Measurements from ENCODE around the gene RAD51B.

Gene RAD51B

GRCh38 chr14:67853715-67854114 lies 34.1 kb downstream of the RAD51B start:
- no peaks in the 10 kb centered on the region for H3K9me3 Mint-ChIP-seq
- no peaks in the 10 kb centered on the region for H3K27me3 Mint-ChIP-seq
- no peak overlapping the region for H3K27ac Mint-ChIP-seq
- H3K36me3 Mint-ChIP-seq (ENCODE audit: low read depth) = peaks cover 9% of the 10 kb centered on the region
- H3K4me1 Mint-ChIP-seq (ENCODE audit: low read depth) = peaks cover 21% of the 10 kb centered on the region
- no peak overlapping the region for H3K4me3 Mint-ChIP-seq

GRCh38 chr14:67856827-67857226 lies 37.2 kb downstream of the RAD51B start:
- Mint-ChIP-seq H3K4me1 (ENCODE audit: low read depth) (peaks cover 25% of the 10 kb centered on the region), H3K27me3 (no peaks in the 10 kb centered on the region), H3K4me3 (no peak overlapping the region), H3K27ac (no peak overlapping the region), H3K36me3 (ENCODE audit: low read depth) (peaks cover 5% of the 10 kb centered on the region), H3K9me3 (no peaks in the 10 kb centered on the region)

GRCh38 chr14:67857778-67858350 lies 38.3 kb downstream of the RAD51B start:
- Mint-ChIP-seq H3K27me3 (no peaks in the 10 kb centered on the region), H3K4me3 (no peak overlapping the region), H3K4me1 (ENCODE audit: low read depth) (peaks cover 22% of the 10 kb centered on the region), H3K36me3 (ENCODE audit: low read depth) (peaks cover 5% of the 10 kb centered on the region), H3K27ac (no peak overlapping the region), H3K9me3 (no peaks in the 10 kb centered on the region)

- H3K4me3 Mint-ChIP-seq = no peak overlapping the region
- H3K9me3 Mint-ChIP-seq = no peaks in the 10 kb centered on the region
- no peaks in the 10 kb centered on the region for H3K27me3 Mint-ChIP-seq
- H3K36me3 Mint-ChIP-seq (ENCODE audit: low read depth) = peaks cover 3% of the 10 kb centered on the region
- H3K27ac Mint-ChIP-seq = no peak overlapping the region
- H3K4me1 Mint-ChIP-seq (ENCODE audit: low read depth) = peaks cover 14% of the 10 kb centered on the region
Measured at GRCh38 chr14:67859169-67859749, 39.7 kb downstream of the RAD51B start.

GRCh38 chr14:67863223-67863622 lies 43.6 kb downstream of the RAD51B start:
- H3K4me1 Mint-ChIP-seq (ENCODE audit: low read depth) = peaks cover 12% of the 10 kb centered on the region
- H3K4me3 Mint-ChIP-seq = no peak overlapping the region
- H3K9me3 Mint-ChIP-seq = peaks cover 4% of the 10 kb centered on the region
- no peaks in the 10 kb centered on the region for H3K27me3 Mint-ChIP-seq
- H3K36me3 Mint-ChIP-seq (ENCODE audit: low read depth) = peaks cover 29% of the 10 kb centered on the region
- no peak overlapping the region for H3K27ac Mint-ChIP-seq

- Mint-ChIP-seq H3K4me1 (ENCODE audit: low read depth) (peaks cover 9% of the 10 kb centered on the region), H3K27me3 (no peaks in the 10 kb centered on the region), H3K36me3 (ENCODE audit: low read depth) (no peaks in the 10 kb centered on the region), H3K27ac (no peak overlapping the region), H3K4me3 (no peak overlapping the region), H3K9me3 (no peaks in the 10 kb centered on the region)
Measured at GRCh38 chr14:67875175-67876006, 55.8 kb downstream of the RAD51B start.

- H3K27ac Mint-ChIP-seq = no peak overlapping the region
- H3K27me3 Mint-ChIP-seq = no peaks in the 10 kb centered on the region
- no peaks in the 10 kb centered on the region for H3K9me3 Mint-ChIP-seq
- H3K4me1 Mint-ChIP-seq (ENCODE audit: low read depth) = peaks cover 29% of the 10 kb centered on the region
- H3K36me3 Mint-ChIP-seq (ENCODE audit: low read depth) = peaks cover 4% of the 10 kb centered on the region
- no peak overlapping the region for H3K4me3 Mint-ChIP-seq
Measured at GRCh38 chr14:67879026-67879425, 59.4 kb downstream of the RAD51B start.

GRCh38 chr14:67881225-67881624 lies 61.6 kb downstream of the RAD51B start:
- peaks cover 5% of the 10 kb centered on the region for H3K36me3 Mint-ChIP-seq (ENCODE audit: low read depth)
- H3K4me1 Mint-ChIP-seq (ENCODE audit: low read depth) = peaks cover 34% of the 10 kb centered on the region
- H3K9me3 Mint-ChIP-seq = no peaks in the 10 kb centered on the region
- no peak overlapping the region for H3K4me3 Mint-ChIP-seq
- no peak overlapping the region for H3K27ac Mint-ChIP-seq
- no peaks in the 10 kb centered on the region for H3K27me3 Mint-ChIP-seq

- Mint-ChIP-seq H3K9me3 (no peaks in the 10 kb centered on the region), H3K4me1 (ENCODE audit: low read depth) (peaks cover 31% of the 10 kb centered on the region), H3K4me3 (no peak overlapping the region), H3K27ac (no peak overlapping the region), H3K36me3 (ENCODE audit: low read depth) (peaks cover 13% of the 10 kb centered on the region), H3K27me3 (no peaks in the 10 kb centered on the region)
Measured at GRCh38 chr14:67882986-67883555, 63.5 kb downstream of the RAD51B start.

- Mint-ChIP-seq H3K9me3 (no peaks in the 10 kb centered on the region), H3K36me3 (ENCODE audit: low read depth) (peaks cover 13% of the 10 kb centered on the region), H3K27me3 (no peaks in the 10 kb centered on the region), H3K4me1 (ENCODE audit: low read depth) (peaks cover 31% of the 10 kb centered on the region), H3K27ac (no peak overlapping the region), H3K4me3 (no peak overlapping the region)
Measured at GRCh38 chr14:67883717-67884116, 64.1 kb downstream of the RAD51B start.

GRCh38 chr14:67886191-67886590 lies 66.6 kb downstream of the RAD51B start:
- H3K9me3 Mint-ChIP-seq = no peaks in the 10 kb centered on the region
- H3K4me3 Mint-ChIP-seq = no peak overlapping the region
- H3K27ac Mint-ChIP-seq = no peak overlapping the region
- no peaks in the 10 kb centered on the region for H3K27me3 Mint-ChIP-seq
- peaks cover 13% of the 10 kb centered on the region for H3K36me3 Mint-ChIP-seq (ENCODE audit: low read depth)
- H3K4me1 Mint-ChIP-seq (ENCODE audit: low read depth) = peaks cover 17% of the 10 kb centered on the region

GRCh38 chr14:67887478-67887877 lies 67.9 kb downstream of the RAD51B start:
- Mint-ChIP-seq H3K4me1 (ENCODE audit: low read depth) (peaks cover 5% of the 10 kb centered on the region), H3K27ac (no peak overlapping the region)

GRCh38 chr14:67889455-67889854 lies 69.9 kb downstream of the RAD51B start:
- Mint-ChIP-seq H3K36me3 (ENCODE audit: low read depth) (peaks cover 16% of the 10 kb centered on the region), H3K27me3 (no peaks in the 10 kb centered on the region), H3K27ac (no peak overlapping the region), H3K9me3 (no peaks in the 10 kb centered on the region), H3K4me3 (no peak overlapping the region), H3K4me1 (ENCODE audit: low read depth) (peaks cover 3% of the 10 kb centered on the region)

More at GRCh38 chr14:67887478-67887877, 67.9 kb downstream of the RAD51B start:
- no peaks in the 10 kb centered on the region for H3K27me3 Mint-ChIP-seq
- H3K4me3 Mint-ChIP-seq = no peak overlapping the region
- peaks cover 9% of the 10 kb centered on the region for H3K36me3 Mint-ChIP-seq (ENCODE audit: low read depth)
- H3K9me3 Mint-ChIP-seq = no peaks in the 10 kb centered on the region

GRCh38 chr14:67892466-67893100 lies 73.0 kb downstream of the RAD51B start:
- Mint-ChIP-seq H3K4me1 (ENCODE audit: low read depth) (no peaks in the 10 kb centered on the region), H3K27ac (no peak overlapping the region), H3K27me3 (no peaks in the 10 kb centered on the region), H3K9me3 (no peaks in the 10 kb centered on the region), H3K36me3 (ENCODE audit: low read depth) (peaks cover 13% of the 10 kb centered on the region), H3K4me3 (no peak overlapping the region)

GRCh38 chr14:67900231-67900630 lies 80.7 kb downstream of the RAD51B start:
- H3K4me3 Mint-ChIP-seq = no peak overlapping the region
- peaks cover 5% of the 10 kb centered on the region for H3K4me1 Mint-ChIP-seq (ENCODE audit: low read depth)
- H3K9me3 Mint-ChIP-seq = peaks cover 4% of the 10 kb centered on the region
- H3K27me3 Mint-ChIP-seq = no peaks in the 10 kb centered on the region
- H3K36me3 Mint-ChIP-seq (ENCODE audit: low read depth) = peaks cover 22% of the 10 kb centered on the region
- no peak overlapping the region for H3K27ac Mint-ChIP-seq

Data from stimulated activated naive CD8-positive, alpha-beta T cell treated with anti-CD3 and anti-CD28 coated beads, Interleukin-15, Interleukin-2, amounts not matched to agents 100 ng/mL and 50 ng/mL, for 24 hours (primary cell).